IMR-90 (cell line): ENCODE data around the gene ACSL3.

Source experiments
- CHD1 ChIP-seq: IDR thresholded peaks from 2 replicates; pipeline ENCODE4 v1.6.1; 2012; ENCODE audit warnings: low read depth, low read length, improper control_type of control experiment
- POLR2A ChIP-seq: IDR thresholded peaks from 2 replicates; pipeline ENCODE4 v1.6.1; 2012; ENCODE audit warnings: mild to moderate bottlenecking, low read depth, low read length
- RAD21 ChIP-seq: IDR thresholded peaks from 2 replicates; pipeline ENCODE4 v1.6.1; 2012; ENCODE audit warnings: low read length, improper control_type of control experiment
- TF ChIP-seq, protein P1 (sequence below): conservative IDR thresholded peaks from 2 replicates; pipeline ENCODE4 v1.5.1; 2012; ENCODE audit warnings: mild to moderate bottlenecking, low read depth, low read length, improper control_type of control experiment
- TF ChIP-seq, protein P2 (sequence below): fragments of 150-350 bp; IDR thresholded peaks from 2 replicates; pipeline ENCODE4 v1.6.1; 2016; ENCODE audit warnings: low read depth, mild to moderate bottlenecking, low read length, moderate library complexity, borderline replicate concordance

DNA sequence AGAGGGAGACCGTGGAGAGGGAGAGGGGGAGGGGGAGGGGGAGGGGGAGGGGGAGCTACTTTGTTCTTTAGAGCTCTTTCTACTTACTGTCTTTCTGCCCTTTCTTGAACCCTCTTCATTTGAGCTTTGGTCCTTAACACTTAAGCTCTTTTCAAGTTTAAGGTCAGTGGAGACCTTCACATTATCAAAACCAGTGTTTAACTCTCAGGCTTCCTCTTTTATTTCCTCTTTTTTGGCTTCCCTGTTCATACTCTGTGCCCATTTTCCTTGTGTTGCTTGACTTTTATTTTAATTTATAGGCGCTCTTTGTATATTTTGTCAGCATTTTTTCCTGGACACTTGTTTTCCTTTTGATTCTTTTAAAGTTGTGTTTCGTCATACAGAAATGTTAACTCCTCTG, 37.1 kb downstream of the ACSL3 start:
- TF ChIP-seq, protein P1, sequence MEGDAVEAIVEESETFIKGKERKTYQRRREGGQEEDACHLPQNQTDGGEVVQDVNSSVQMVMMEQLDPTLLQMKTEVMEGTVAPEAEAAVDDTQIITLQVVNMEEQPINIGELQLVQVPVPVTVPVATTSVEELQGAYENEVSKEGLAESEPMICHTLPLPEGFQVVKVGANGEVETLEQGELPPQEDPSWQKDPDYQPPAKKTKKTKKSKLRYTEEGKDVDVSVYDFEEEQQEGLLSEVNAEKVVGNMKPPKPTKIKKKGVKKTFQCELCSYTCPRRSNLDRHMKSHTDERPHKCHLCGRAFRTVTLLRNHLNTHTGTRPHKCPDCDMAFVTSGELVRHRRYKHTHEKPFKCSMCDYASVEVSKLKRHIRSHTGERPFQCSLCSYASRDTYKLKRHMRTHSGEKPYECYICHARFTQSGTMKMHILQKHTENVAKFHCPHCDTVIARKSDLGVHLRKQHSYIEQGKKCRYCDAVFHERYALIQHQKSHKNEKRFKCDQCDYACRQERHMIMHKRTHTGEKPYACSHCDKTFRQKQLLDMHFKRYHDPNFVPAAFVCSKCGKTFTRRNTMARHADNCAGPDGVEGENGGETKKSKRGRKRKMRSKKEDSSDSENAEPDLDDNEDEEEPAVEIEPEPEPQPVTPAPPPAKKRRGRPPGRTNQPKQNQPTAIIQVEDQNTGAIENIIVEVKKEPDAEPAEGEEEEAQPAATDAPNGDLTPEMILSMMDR, result no peak
- TF ChIP-seq RAD21 (no peak), POLR2A (no peak), CHD1 (no peak)
- TF ChIP-seq, protein P2, sequence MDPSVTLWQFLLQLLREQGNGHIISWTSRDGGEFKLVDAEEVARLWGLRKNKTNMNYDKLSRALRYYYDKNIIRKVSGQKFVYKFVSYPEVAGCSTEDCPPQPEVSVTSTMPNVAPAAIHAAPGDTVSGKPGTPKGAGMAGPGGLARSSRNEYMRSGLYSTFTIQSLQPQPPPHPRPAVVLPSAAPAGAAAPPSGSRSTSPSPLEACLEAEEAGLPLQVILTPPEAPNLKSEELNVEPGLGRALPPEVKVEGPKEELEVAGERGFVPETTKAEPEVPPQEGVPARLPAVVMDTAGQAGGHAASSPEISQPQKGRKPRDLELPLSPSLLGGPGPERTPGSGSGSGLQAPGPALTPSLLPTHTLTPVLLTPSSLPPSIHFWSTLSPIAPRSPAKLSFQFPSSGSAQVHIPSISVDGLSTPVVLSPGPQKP, result no peak
